GM20000 (cell line): ENCODE data around the gene CRYGN.

Source experiments
- DNase-seq: peaks from one replicate; pipeline ENCODE4 v3.0.0; 2012; ENCODE audit warnings: low spot score
- TF ChIP-seq, protein P1 (sequence below): IDR thresholded peaks from 2 replicates; pipeline ENCODE4 v1.5.1; 2012; ENCODE audit warnings: mild to moderate bottlenecking, control low read depth; ENCODE audit errors: extremely low read depth, missing control alignments

Gene CRYGN

DNA sequence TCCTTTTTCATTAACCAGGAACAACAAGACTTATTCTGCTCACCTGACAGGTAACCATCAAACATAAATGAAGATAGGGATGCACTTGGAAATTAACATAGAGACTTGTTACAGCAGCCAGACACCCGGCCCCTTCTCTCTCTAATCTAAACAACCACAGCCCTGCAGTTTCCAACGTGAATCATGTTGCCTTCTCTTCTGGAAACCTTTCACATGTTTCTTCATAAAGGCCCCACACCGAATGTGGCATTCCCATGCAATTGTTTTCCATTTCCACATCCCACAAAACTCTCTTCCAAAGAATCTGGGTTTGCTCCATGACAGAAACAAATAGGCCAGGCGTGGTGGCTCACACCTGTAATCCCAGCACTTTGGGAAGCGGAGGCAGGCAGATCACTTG, 15.1 kb downstream of the CRYGN start:
- DNase-seq, result no peak

DNA sequence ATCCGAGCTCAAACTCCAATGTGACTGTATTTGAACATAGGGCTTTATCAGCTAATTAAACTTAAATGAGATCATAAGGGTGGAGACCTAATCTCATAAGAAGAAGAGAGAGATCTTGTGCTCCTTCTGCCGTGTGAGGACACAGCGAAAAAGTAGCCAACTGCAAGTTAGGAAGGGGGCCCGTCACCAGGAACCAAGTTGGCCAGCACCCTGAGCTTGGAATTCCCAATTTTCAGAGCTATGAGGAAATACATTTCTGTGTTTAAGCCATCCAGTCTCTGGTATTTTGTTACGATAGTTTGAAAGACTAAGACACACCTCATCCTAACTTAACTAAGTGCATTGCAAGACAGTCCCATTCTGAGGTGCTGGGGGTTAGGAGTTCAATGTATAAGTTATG, 16.0 kb downstream of the CRYGN start:
- DNase-seq, result no peak
- TF ChIP-seq, protein P1, sequence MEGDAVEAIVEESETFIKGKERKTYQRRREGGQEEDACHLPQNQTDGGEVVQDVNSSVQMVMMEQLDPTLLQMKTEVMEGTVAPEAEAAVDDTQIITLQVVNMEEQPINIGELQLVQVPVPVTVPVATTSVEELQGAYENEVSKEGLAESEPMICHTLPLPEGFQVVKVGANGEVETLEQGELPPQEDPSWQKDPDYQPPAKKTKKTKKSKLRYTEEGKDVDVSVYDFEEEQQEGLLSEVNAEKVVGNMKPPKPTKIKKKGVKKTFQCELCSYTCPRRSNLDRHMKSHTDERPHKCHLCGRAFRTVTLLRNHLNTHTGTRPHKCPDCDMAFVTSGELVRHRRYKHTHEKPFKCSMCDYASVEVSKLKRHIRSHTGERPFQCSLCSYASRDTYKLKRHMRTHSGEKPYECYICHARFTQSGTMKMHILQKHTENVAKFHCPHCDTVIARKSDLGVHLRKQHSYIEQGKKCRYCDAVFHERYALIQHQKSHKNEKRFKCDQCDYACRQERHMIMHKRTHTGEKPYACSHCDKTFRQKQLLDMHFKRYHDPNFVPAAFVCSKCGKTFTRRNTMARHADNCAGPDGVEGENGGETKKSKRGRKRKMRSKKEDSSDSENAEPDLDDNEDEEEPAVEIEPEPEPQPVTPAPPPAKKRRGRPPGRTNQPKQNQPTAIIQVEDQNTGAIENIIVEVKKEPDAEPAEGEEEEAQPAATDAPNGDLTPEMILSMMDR, result no peak

More for the DNA sequence above, 15.1 kb downstream of the CRYGN start:
- TF ChIP-seq, protein P1, result no peak

DNA sequence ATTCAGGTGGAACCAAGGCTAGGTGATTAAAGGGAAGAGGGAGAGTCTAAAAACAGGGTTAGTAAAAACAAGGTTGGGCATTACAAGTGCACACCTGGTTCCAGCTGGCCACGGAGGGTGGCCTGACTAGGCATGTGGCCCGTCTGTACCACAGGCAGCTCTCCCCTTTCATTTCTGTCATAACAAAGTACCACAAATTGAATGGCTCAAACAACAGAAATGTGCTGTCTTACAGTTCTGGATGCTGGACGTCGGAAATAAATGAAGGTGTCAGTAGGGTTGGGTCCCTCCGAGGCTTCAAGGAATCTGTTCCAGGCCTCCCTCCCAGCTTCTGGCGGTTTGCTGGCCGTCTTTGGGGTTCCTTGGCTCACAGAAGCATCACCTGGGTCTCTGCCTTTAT, 16.7 kb downstream of the CRYGN start:
- TF ChIP-seq, protein P1, result no peak
- DNase-seq, result no peak

DNA sequence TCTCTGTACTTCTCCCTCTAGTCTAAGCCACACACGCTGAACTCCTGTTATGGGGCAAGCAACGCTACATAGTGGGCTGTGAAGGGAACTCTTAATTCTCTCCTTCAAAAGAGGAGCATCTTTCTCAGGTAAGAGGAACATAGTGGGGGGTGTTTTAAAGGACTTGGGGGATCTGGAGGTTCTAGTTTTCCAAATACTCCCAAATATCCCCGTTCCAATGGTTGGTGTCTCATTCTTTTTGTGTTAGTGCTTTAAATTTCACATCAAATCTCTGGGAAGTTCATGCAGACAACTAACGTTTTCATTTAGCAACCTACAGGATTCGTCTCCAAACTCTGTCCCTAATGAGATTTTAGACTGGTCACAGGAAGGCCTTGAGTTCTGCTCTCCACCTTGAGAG, 17.7 kb downstream of the CRYGN start:
- no peak for DNase-seq
- TF ChIP-seq, protein P1, result no peak

DNA sequence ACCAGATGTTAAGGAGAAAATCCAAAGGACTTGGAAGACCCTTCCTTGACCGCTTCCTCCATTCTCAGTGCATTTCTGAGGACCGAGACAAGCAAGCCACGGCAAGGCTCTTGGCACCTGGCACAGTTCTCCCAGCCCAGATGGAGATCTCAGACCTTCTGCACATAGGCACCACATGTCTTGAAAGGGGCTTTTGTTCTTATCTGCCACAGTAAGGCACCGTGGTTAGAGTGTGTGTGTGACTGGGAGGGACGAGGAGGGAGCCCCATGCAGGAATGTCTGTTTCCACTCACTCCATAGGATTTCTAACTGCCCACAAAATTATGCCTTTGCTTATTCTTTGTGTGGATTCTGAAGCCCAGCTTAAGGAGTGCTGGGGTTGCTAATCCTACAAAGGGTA, 19.8 kb downstream of the CRYGN start:
- TF ChIP-seq, protein P1, result no peak
- no peak for DNase-seq

DNA sequence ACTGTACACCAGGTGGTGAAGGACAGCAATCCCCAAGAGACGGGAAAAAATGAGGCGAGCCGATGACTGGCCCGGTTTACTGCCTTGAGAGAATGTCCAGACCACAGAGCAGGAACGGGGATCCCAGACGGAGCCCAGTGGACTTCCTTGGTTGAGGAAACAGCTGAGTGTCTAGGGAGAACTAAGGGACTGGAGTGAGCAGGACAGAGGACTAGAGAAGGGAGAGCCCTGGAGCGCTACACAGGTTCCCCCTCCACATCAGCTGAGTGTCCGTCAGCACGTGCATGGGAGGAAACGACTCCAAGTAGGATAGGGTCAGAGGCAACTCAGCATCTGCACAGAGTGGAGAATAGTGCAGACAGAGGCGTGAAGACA, 23.0 kb downstream of the CRYGN start:
- no peak for DNase-seq
- TF ChIP-seq, protein P1, result no peak

DNA sequence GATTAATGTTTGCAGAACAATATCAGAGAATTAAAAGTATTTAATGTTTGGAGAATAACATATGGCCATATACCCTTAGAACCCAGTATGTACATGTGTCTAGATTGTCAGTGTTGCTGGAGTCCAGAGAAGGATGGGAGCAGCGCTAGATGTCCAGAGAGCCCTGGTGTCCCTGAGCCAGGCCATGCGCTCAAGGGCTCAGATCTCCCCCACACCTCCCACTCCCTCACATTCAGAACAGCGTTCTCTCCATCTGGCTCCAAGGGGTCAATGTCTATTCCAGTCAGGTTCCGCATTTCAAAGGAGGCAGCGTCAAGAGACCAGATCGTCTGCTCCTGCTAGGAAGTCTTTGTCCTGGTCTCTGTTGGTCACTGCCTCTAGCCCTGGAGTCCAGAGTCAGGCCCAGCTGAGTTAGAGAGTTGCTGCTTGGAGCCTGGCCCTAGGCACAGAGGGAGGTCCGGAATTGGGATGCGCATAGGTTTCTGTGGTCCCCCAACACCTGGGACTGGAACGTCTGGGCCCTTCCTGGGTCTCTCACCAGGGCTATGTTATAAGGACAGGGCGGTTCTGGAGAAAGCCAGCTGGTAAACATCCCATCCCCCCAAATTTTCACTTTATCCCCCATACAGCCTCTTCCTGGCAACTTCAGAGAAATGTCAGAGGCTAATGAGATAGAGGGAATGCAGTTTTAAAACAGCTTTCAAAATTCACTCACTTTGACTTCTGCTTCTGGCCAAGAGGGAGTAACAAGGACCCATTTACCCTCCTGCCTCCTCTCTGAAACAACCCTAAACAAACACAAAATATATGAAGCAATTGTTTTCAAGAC, 23.6 kb downstream of the CRYGN start:
- TF ChIP-seq, protein P1, result no peak
- no peak for DNase-seq
